ENCODE results near the gene MOG. TPM values are rescaled to one million over a fixed set of nuclear protein-coding genes. Genes with fewer than 3 reads are reported as not detected.

Gene MOG
- total and polyA plus RNA-seq, 8 donors: not detected

- DNase-seq (no peak), FAIRE-seq (no peak), ATAC-seq (peak in 1 of 4 donors; percentile 38)
- TF ChIP-seq CTCF (IDR thresholded peaks at IDR 0.05): no peak
- Histone ChIP-seq H3K27ac (no peak overlapping the region), H3K4me1 (no peaks in the 10 kb centered on the region), H3K27me3 (peaks cover 0 to 3% (median 0%) of the 10 kb centered on the region in 4 donors), H3K4me3 (no peak overlapping the region), H3K36me3 (no peaks in the 10 kb centered on the region), H3K9me3 (no peaks in the 10 kb centered on the region)
- WGBS, 2 donors: 68% methylated on average over 11 of the region's 11 CpGs
- intact Hi-C loops (cut with DNase I): loop anchor here in 1 of 3 donors (10.0 kb wide), 1 partner anchor 126 kb away; no protein-coding TSS in a partner anchor
Observed at GRCh38 chr6:29708432-29709179, 51.7 kb downstream of the MOG start.

- Histone ChIP-seq H3K9me3 (no peaks in the 10 kb centered on the region), H3K27ac (no peak overlapping the region), H3K36me3 (no peaks in the 10 kb centered on the region), H3K27me3 (peaks cover 0 to 3% (median 0%) of the 10 kb centered on the region in 4 donors), H3K4me1 (no peaks in the 10 kb centered on the region), H3K4me3 (no peak overlapping the region)
- ATAC-seq (no peak), FAIRE-seq (no peak), DNase-seq (no peak)
- no peak for TF ChIP-seq CTCF (IDR thresholded peaks at IDR 0.05)
- 39 to 52% methylated on average over 4 of the region's 4 CpGs for WGBS, 2 donors
- intact Hi-C loops (cut with DNase I): loop anchor here in 1 of 3 donors (10.0 kb wide), 1 partner anchor 126 kb away; no protein-coding TSS in a partner anchor
Observed at GRCh38 chr6:29709188-29709587, 52.3 kb downstream of the MOG start.

- FAIRE-seq (no peak), DNase-seq (no peak), ATAC-seq (no peak)
- H3K36me3 ChIP-seq: no peaks in the 10 kb centered on the region
- intact Hi-C loops (cut with DNase I): no loop called here
- no peak for TF ChIP-seq CTCF (IDR thresholded peaks at IDR 0.05)
- 75 to 76% methylated on average over 8 of the region's 8 CpGs for WGBS, 2 donors
- no peaks in the 10 kb centered on the region for H3K9me3 ChIP-seq
- peaks cover 0 to 3% (median 0%) of the 10 kb centered on the region in 4 donors for H3K27me3 ChIP-seq
- no peak overlapping the region for H3K4me3 ChIP-seq
- H3K27ac ChIP-seq: no peak overlapping the region
- no peaks in the 10 kb centered on the region for H3K4me1 ChIP-seq
Observed at GRCh38 chr6:29710281-29710941, 53.5 kb downstream of the MOG start.

GRCh38 chr6:29720863-29721262, 64.0 kb downstream of the MOG start:
- Histone ChIP-seq H3K27ac (no peak overlapping the region), H3K27me3 (no peaks in the 10 kb centered on the region), H3K9me3 (no peaks in the 10 kb centered on the region), H3K36me3 (no peaks in the 10 kb centered on the region), H3K4me1 (no peaks in the 10 kb centered on the region), H3K4me3 (no peak overlapping the region)
- 15 to 28% methylated on average over 2 of the region's 2 CpGs for WGBS, 2 donors
- intact Hi-C loops (cut with DNase I): no loop called here
- no peak for TF ChIP-seq CTCF (IDR thresholded peaks at IDR 0.05)
- FAIRE-seq (no peak), ATAC-seq (no peak), DNase-seq (no peak)

Other genes with a start within 250 kb of the MOG start
- not detected for gene OR12D1, start 242.2 kb upstream of the MOG start, total RNA-seq
- gene OR12D1, start 242.2 kb upstream of the MOG start, polyA plus RNA-seq: not detected
- gene OR10C1, start 217.8 kb upstream of the MOG start, total RNA-seq: not detected
- gene OR10C1, start 217.8 kb upstream of the MOG start, polyA plus RNA-seq: not detected
- not detected for gene OR11A1, start 200.0 kb upstream of the MOG start, total RNA-seq
- not detected for gene OR11A1, start 200.0 kb upstream of the MOG start, polyA plus RNA-seq
- gene OR2H1, start 199.9 kb upstream of the MOG start, total RNA-seq: not detected
- gene OR2H1, start 199.9 kb upstream of the MOG start, polyA plus RNA-seq: not detected
- gene MAS1L, start 169.1 kb upstream of the MOG start, total RNA-seq: not detected
- not detected for gene MAS1L, start 169.1 kb upstream of the MOG start, polyA plus RNA-seq
- gene UBD, start 97.4 kb upstream of the MOG start, total RNA-seq: 100 to 1,000 TPM in 2 of 6 donors, 1 to 10 TPM in 3, under 1 TPM in 1; 0.66 to 331 (median 6.3) TPM
- gene UBD, start 97.4 kb upstream of the MOG start, polyA plus RNA-seq: 10 to 100 TPM in 1 of 2 donors, 1 to 10 TPM in 1; 4.4 to 32.2 TPM
- gene OR2H2, start 72.0 kb upstream of the MOG start, total RNA-seq: not detected
- gene OR2H2, start 72.0 kb upstream of the MOG start, polyA plus RNA-seq: not detected
- gene GABBR1, start 23.9 kb upstream of the MOG start, total RNA-seq: 10 to 100 TPM in 1 of 6 donors, 1 to 10 TPM in 5; 5.2 to 21.1 (median 7.5) TPM
- 10 to 100 TPM; 24.1 to 26.7 TPM for gene GABBR1, start 23.9 kb upstream of the MOG start, polyA plus RNA-seq
- under 1 TPM in 2 of 6 donors, not detected in 4; 0.09 to 0.12 TPM for gene ZFP57, start 24.1 kb downstream of the MOG start, total RNA-seq
- 1 to 10 TPM in 1 of 2 donors, not detected in 1; 1.1 TPM for gene ZFP57, start 24.1 kb downstream of the MOG start, polyA plus RNA-seq
- 10 to 100 TPM in 4 of 6 donors, 1 to 10 TPM in 2; 6.1 to 33.8 (median 12.7) TPM for gene HLA-F, start 66.3 kb downstream of the MOG start, total RNA-seq
- 10 to 100 TPM; 30.1 to 72.6 TPM for gene HLA-F, start 66.3 kb downstream of the MOG start, polyA plus RNA-seq
- gene HLA-G, start 170.7 kb downstream of the MOG start, total RNA-seq: under 1 TPM in 5 of 6 donors, not detected in 1; 0.12 to 0.52 (median 0.28) TPM
- gene HLA-G, start 170.7 kb downstream of the MOG start, polyA plus RNA-seq: under 1 TPM in 1 of 2 donors, not detected in 1; 0.15 TPM